ENCODE results near the gene TRAP1. TPM values are rescaled to one million over a fixed set of nuclear protein-coding genes. Genes with fewer than 3 reads are reported as not detected.

TRAP1 gene
- total RNA-seq, 6 experiments from 2014 or later, result 97.6 to 118 (median 103) TPM

DNA sequence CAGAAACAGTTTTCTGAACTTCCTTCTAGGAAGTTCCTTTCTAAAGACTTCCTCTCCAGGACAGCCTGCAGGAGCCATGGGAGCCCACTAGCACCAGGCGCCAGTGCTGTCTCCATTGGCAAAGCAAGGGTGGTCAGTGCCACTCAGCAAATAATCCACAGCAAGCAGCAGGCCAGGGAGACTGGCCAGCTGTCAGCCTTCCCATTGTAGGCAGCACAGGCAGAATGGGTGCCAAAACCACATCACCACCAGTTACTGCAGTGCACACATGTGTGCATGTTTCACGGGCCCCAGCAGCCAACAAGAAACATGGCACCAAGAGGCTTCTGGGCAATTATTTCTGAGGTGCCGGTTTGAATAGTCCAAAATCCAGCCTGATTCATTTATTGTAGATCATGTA, 36.1 kb downstream of the TRAP1 start:
- H3K36me3 Mint-ChIP-seq (ENCODE audit: low read depth), result peaks cover 31% of the 10 kb centered on the region; the same call in 1 of the 2 replicates

DNA sequence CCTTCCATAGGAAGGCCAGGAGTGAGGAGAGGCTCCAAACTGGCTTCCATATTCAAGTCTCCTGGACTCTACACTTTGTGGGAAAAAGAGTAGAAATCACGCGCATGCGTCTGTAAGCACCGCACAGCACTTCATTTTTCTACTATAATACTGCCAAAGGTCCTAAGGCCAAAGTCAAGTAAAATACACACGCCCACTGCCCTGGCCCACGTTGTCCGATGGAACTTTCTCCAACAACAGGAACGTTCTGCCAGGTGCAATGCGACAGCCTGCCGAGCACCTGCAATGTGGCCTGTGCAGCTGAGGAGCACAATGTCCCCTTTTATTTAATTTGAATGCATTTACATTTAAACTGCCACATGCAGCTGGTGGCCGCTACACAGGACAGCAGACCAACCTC, 39.3 kb downstream of the TRAP1 start:
- Mint-ChIP-seq H3K4me1 (ENCODE audit: low read depth) (no peaks in the 10 kb centered on the region), H3K36me3 (ENCODE audit: low read depth) (peaks cover 34% of the 10 kb centered on the region), H3K27me3 (ENCODE audit: insufficient read depth) (no peaks in the 10 kb centered on the region; the same call in none of the 2 replicates), H3K27ac (no peak overlapping the region), H3K9me3 (no peaks in the 10 kb centered on the region), H3K4me3 (no peak overlapping the region)
- TF ChIP-seq, protein P1, sequence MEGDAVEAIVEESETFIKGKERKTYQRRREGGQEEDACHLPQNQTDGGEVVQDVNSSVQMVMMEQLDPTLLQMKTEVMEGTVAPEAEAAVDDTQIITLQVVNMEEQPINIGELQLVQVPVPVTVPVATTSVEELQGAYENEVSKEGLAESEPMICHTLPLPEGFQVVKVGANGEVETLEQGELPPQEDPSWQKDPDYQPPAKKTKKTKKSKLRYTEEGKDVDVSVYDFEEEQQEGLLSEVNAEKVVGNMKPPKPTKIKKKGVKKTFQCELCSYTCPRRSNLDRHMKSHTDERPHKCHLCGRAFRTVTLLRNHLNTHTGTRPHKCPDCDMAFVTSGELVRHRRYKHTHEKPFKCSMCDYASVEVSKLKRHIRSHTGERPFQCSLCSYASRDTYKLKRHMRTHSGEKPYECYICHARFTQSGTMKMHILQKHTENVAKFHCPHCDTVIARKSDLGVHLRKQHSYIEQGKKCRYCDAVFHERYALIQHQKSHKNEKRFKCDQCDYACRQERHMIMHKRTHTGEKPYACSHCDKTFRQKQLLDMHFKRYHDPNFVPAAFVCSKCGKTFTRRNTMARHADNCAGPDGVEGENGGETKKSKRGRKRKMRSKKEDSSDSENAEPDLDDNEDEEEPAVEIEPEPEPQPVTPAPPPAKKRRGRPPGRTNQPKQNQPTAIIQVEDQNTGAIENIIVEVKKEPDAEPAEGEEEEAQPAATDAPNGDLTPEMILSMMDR (IDR thresholded peaks at IDR 0.05), result no peak
- DNase-seq, result no peak

More for the DNA sequence above, 36.1 kb downstream of the TRAP1 start:
- Mint-ChIP-seq H3K4me1 (ENCODE audit: low read depth) (no peaks in the 10 kb centered on the region), H3K27ac (no peak overlapping the region), H3K9me3 (no peaks in the 10 kb centered on the region), H3K4me3 (no peak overlapping the region), H3K27me3 (ENCODE audit: insufficient read depth) (no peaks in the 10 kb centered on the region; the same call in none of the 2 replicates)
- no peak for DNase-seq
- TF ChIP-seq, protein P1 (IDR thresholded peaks at IDR 0.05), result no peak

DNA sequence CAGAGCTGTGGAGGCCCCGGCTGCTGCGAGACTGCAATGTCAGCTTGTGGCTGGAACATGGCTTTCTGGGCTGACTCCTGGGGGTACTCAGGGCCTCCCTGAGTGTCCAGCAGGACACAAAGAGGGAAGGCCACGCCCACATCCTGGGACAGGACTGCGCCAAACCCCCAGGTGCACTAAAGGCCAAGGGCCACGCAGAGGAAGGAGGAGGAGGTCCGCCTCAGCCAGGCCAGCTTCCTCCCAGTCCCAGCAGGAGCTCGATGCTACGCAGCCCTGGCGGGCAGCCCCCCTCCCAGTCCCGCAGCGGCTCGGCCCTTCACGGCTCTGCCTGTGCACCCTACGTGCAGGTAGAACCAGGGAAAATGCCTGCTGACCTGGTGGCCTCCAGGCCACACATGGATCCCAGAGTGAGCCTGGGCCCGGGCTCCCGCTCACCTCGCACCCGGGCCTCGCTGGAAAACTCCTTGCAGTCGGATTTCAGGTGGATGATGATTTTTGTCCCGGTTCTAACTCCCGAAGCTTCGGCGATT, 41.7 kb downstream of the TRAP1 start:
- H3K36me3 Mint-ChIP-seq (ENCODE audit: low read depth), result peaks cover 24% of the 10 kb centered on the region
- no peaks in the 10 kb centered on the region for H3K4me1 Mint-ChIP-seq (ENCODE audit: low read depth)
- H3K27ac Mint-ChIP-seq, result no peak overlapping the region
- DNase-seq, result no peak
- no peak overlapping the region for H3K4me3 Mint-ChIP-seq
- no peaks in the 10 kb centered on the region for H3K9me3 Mint-ChIP-seq
- TF ChIP-seq, protein P1 (IDR thresholded peaks at IDR 0.05), result no peak
- no peaks in the 10 kb centered on the region; the same call in none of the 2 replicates for H3K27me3 Mint-ChIP-seq (ENCODE audit: insufficient read depth)

DNA sequence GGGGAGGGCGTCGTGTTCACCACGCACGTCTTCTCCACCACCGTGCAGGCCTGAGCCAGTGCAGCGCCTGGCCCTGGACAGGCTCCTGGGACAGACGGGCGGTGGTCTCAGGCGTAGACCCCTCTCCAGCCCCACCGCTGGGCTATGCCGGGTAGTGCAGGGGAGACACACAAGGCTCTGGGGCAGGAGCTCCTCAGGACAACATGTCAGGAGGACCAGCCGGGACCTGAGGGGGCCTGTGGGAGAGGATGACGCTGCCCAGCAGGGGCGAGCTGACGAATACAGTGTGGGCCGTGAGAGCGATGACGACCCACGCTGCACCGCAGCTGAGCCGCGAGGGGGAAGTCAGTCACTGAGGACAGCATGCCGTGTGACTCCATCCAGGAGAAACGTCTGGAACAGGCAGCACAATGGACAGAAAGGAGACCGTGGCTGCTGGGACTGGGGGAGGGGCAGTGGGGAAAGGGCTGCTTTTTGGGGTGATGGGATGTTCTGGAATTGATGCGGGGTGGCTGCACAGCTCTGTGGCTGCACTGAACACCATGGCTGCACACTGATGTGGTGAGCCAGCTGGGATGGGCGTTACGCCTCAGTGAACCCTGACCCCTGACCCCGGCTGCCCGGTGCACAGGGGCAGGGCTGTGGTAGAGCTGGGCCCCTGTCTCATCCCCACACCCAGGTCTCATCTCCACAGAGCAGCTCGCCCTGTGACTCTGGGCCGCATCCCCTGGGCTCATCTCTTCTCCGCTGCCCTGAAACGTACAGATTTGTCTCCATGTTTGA, 42.6 kb downstream of the TRAP1 start:
- Mint-ChIP-seq H3K4me1 (ENCODE audit: low read depth) (peaks cover 4% of the 10 kb centered on the region), H3K27me3 (ENCODE audit: insufficient read depth) (no peaks in the 10 kb centered on the region; the same call in 1 of the 2 replicates), H3K4me3 (no peak overlapping the region), H3K27ac (no peak overlapping the region), H3K9me3 (peaks cover 3% of the 10 kb centered on the region; the same call in 1 of the 2 replicates), H3K36me3 (ENCODE audit: low read depth) (peaks cover 30% of the 10 kb centered on the region)
- TF ChIP-seq, protein P1 (IDR thresholded peaks at IDR 0.05), result no peak
- DNase-seq, result no peak

DNA sequence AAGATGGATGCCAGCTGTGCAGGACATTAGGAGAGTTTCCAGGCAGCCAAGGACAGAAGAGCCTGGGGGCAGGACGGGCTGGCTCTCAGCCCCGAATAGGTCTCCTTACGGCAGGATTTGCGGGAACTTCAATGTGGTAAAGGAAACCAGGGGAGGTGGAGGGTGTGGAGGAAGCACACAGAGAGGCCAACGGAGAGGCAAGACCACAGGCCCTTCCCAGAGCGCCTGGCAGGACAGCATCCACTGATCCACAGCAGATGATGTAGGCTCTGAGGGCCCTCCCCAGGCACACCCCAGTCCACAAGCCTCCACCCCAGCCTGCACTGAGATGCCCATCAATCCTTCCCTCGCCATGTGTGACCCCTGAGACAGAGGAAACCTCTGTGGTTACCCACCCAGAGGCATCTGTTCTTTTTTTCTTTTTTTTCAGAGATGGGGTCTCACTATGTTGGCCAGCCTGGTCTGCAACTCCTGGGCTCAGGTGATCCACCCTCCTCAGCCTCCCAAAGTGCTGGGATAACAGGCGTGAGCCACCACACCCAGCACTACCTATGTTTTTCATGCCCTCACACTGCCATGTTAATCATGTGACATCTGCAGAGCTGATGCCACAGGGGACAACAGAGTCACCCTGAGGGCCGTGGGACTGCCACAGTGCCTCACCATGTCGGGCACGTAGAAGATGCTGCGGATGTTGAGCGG, 43.5 kb downstream of the TRAP1 start:
- TF ChIP-seq, protein P1 (IDR thresholded peaks at IDR 0.05), result no peak
- H3K4me1 Mint-ChIP-seq (ENCODE audit: low read depth), result peaks cover 8% of the 10 kb centered on the region
- peaks cover 12% of the 10 kb centered on the region for H3K9me3 Mint-ChIP-seq
- H3K4me3 Mint-ChIP-seq, result no peak overlapping the region
- peaks cover 39% of the 10 kb centered on the region for H3K36me3 Mint-ChIP-seq (ENCODE audit: low read depth)
- no peaks in the 10 kb centered on the region; the same call in none of the 2 replicates for H3K27me3 Mint-ChIP-seq (ENCODE audit: insufficient read depth)
- no peak overlapping the region for H3K27ac Mint-ChIP-seq
- DNase-seq, result no peak
